Parathyroid adenoma (tissue), 2 donors: ENCODE measurements around the gene LAMA5.
A peak's percentile ranks its signal among the peaks of the same experiment; 100 is the strongest.

Experiments
- H2AFZ ChIP-seq: fragments of 300-600 bp; sonication (generic); one replicate; pipeline ENCODE4 v1.7.0; 2017; ENCODE audit warnings: antibody characterized with exemption, mild to moderate bottlenecking
- H3K27ac ChIP-seq: fragments of 300-600 bp; sonication (generic); one replicate; pipeline ENCODE4 v1.7.0; 2017
- H3K27me3 ChIP-seq: fragments of 300-600 bp; sonication (generic); one replicate; pipeline ENCODE4 v1.7.0; 2017; ENCODE audit warnings: low read length; ENCODE audit not compliant: control insufficient read depth, insufficient read depth
- H3K36me3 ChIP-seq: fragments of 300-600 bp; sonication (generic); one replicate; pipeline ENCODE4 v1.7.0; 2017; ENCODE audit warnings: low read length; ENCODE audit not compliant: control insufficient read depth, insufficient read depth
- H3K4me1 ChIP-seq: fragments of 300-600 bp; sonication (generic); one replicate; pipeline ENCODE4 v1.7.0; 2017; ENCODE audit warnings: control low read depth
- H3K4me2 ChIP-seq: fragments of 300-600 bp; sonication (generic); one replicate; pipeline ENCODE4 v1.7.0; 2017; ENCODE audit warnings: low read length
- H3K4me3 ChIP-seq: fragments of 300-600 bp; sonication (generic); one replicate; pipeline ENCODE4 v1.7.0; 2017; ENCODE audit warnings: low read depth, low read length
- H3K79me2 ChIP-seq: fragments of 300-600 bp; sonication (generic); one replicate; pipeline ENCODE4 v1.7.0; 2017; ENCODE audit warnings: control low read depth
- H3K9ac ChIP-seq: fragments of 300-600 bp; sonication (generic); one replicate; pipeline ENCODE4 v1.7.0; 2017; ENCODE audit warnings: mild to moderate bottlenecking
- H3K9me3 ChIP-seq: fragments of 300-600 bp; sonication (generic); one replicate; pipeline ENCODE4 v1.7.0; 2017; ENCODE audit warnings: low read length; ENCODE audit not compliant: control insufficient read depth
- CTCF ChIP-seq: fragments of 300-600 bp; sonication (generic); IDR thresholded peaks from one replicate; pipeline ENCODE4 v1.7.0; 2017; ENCODE audit warnings: antibody characterized with exemption, mild to moderate bottlenecking
- donor health status: primary hyperparathyroidism.

The LAMA5 gene

GRCh38 chr20:62288535-62289105 lies 78.5 kb downstream of the LAMA5 start:
- no peak overlapping the region for H3K4me3 ChIP-seq
- no peaks in the 10 kb centered on the region for H3K4me1 ChIP-seq
- no peaks in the 10 kb centered on the region for H3K27me3 ChIP-seq
- H3K9ac ChIP-seq: no peak overlapping the region
- H3K79me2 ChIP-seq: no peaks in the 10 kb centered on the region
- no peak overlapping the region for H2AFZ ChIP-seq
- H3K9me3 ChIP-seq: no peaks in the 10 kb centered on the region
- no peak overlapping the region for H3K27ac ChIP-seq
- H3K36me3 ChIP-seq: no peaks in the 10 kb centered on the region
- TF ChIP-seq CTCF: no peak
- no peak overlapping the region for H3K4me2 ChIP-seq

- no peak for TF ChIP-seq CTCF
- H3K9me3 ChIP-seq: no peaks in the 10 kb centered on the region
- no peak overlapping the region for H3K9ac ChIP-seq
- no peak overlapping the region for H3K4me3 ChIP-seq
- H3K79me2 ChIP-seq: no peaks in the 10 kb centered on the region
- H3K4me2 ChIP-seq: no peak overlapping the region
- no peaks in the 10 kb centered on the region for H3K4me1 ChIP-seq
- no peaks in the 10 kb centered on the region for H3K27me3 ChIP-seq
- H3K36me3 ChIP-seq: no peaks in the 10 kb centered on the region
- H2AFZ ChIP-seq: no peak overlapping the region
- no peak overlapping the region for H3K27ac ChIP-seq
Measured at GRCh38 chr20:62287759-62288534, 79.2 kb downstream of the LAMA5 start.

- Histone ChIP-seq H3K27me3 (no peaks in the 10 kb centered on the region), H3K27ac (no peak overlapping the region), H3K4me2 (no peak overlapping the region), H3K9me3 (no peaks in the 10 kb centered on the region), H3K79me2 (no peaks in the 10 kb centered on the region), H3K4me1 (no peaks in the 10 kb centered on the region), H3K36me3 (no peaks in the 10 kb centered on the region), H2AFZ (no peak overlapping the region), H3K9ac (no peak overlapping the region), H3K4me3 (no peak overlapping the region)
- TF ChIP-seq CTCF: no peak
Measured at GRCh38 chr20:62287129-62287528, 80.0 kb downstream of the LAMA5 start.

GRCh38 chr20:62286493-62287064 lies 80.5 kb downstream of the LAMA5 start:
- H3K9ac ChIP-seq: no peak overlapping the region

More at GRCh38 chr20:62286493-62287064, 80.5 kb downstream of the LAMA5 start:
- Histone ChIP-seq H3K4me1 (no peaks in the 10 kb centered on the region), H3K27me3 (no peaks in the 10 kb centered on the region), H3K79me2 (no peaks in the 10 kb centered on the region), H3K4me3 (no peak overlapping the region), H3K9me3 (no peaks in the 10 kb centered on the region), H3K27ac (peak overlapping the region; percentile 11), H3K36me3 (no peaks in the 10 kb centered on the region), H3K4me2 (no peak overlapping the region), H2AFZ (no peak overlapping the region)
- TF ChIP-seq CTCF: no peak
